HG02610 (cell line): ENCODE data around the gene DNAH14.
A peak's percentile ranks its signal among the peaks of the same experiment; 100 is the strongest.
"Not testable (repeated sequence)": the region's sequence is repeated elsewhere in the genome, so short reads cannot be mapped to it uniquely, and the experiment has no call there.

Source experiments
- ATAC-seq: cut with Tn5 transposase; IDR thresholded peaks from one replicate; pipeline ENCODE4 v1.9.1; 2021; ENCODE audit warnings: mild to moderate bottlenecking, moderate library complexity; ENCODE audit not compliant: unreplicated experiment

The DNAH14 gene

DNA sequence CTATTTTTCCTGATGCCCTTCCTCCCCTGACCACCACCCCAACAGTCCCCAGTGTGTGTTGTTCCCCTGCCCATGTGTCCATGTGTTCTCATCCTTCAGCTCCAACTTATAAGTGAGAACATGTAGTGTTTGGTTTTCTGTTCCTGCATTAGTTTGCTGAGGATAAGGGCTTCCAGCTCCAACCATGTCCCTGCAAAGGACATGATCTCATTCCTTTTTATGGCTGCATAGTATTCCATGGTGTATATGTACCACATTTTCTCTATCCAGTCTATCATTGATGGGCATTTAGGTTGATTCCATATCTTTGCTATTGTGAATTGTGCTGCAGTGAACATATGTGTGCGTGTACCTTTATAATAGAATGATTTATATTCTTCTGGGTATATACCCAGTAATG is 303.5 kb downstream of the DNAH14 start:
- not testable (repeated sequence) for ATAC-seq

DNA sequence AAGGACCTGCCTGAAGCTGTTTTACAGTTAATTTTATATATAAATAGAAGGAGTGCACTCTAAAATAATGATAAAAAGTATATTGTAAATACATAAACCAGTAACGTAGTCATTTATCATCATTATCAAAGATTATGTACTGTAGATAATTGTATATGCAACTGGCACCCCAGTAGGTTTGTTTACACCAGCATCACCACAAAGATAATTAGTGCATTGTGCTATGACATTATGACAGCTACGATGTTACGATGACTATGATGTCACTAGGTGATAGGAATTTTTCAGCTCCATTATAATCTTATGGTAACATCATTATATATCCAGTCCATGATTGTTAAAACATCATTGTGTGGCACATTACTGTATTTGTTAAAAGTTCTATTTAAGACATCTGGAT is 313.1 kb downstream of the DNAH14 start:
- no peak for ATAC-seq

DNA sequence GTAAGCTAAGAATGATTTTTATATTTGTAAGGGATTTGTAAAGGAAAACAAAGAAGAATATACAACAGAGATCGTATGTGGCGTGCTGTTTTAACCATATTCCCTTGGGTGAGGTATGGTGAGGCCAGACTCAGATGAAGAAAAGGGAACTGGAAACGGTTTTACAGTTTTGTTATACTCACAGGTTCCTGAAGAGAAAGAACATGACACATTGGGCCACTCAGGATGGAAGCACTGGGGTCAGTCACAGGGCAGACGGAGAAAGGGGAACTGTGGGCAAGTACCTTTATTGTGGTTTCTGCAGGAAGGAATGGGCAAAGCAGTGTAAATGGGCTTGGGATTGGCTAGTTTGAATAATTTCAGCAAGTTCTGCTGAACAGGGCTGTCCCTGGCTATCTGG is 321.0 kb downstream of the DNAH14 start:
- ATAC-seq = peak; percentile 99

DNA sequence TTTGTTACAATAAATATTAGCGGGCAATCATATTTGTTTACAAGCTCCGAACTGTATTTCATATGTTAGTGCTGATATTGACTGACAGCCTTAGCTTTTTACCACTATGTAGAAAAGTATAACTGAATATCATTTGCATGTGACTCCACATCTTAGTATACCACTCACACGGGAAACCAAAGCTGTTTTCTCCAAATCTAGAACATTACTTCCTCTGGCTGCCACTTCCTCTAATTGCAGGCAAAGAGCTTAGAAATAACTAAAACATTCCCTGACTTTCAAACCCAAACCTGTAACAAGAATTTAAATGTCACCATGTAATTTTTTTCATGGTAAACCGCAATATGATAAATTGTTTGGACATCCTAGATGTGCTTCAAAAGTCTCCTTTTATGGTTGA is 323.7 kb downstream of the DNAH14 start:
- no peak for ATAC-seq

DNA sequence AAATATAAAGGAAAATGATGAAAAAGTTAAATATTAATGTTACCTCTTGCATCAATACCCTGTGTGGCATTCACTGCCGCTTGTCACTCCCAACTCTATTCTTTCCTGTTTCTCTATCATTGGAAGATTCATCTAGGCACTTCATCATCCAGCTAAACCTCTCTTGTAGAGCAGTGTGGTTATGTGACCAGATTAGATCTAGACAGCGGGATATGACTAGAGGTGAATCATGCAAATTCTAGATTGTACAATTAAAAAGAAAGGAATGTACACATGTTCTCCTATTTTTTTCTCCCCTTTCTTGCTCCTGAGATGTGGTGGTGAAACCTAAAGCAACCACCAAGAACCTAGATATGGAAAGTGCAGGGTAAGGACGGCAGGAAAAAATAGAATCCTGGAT is 324.3 kb downstream of the DNAH14 start:
- no peak for ATAC-seq

DNA sequence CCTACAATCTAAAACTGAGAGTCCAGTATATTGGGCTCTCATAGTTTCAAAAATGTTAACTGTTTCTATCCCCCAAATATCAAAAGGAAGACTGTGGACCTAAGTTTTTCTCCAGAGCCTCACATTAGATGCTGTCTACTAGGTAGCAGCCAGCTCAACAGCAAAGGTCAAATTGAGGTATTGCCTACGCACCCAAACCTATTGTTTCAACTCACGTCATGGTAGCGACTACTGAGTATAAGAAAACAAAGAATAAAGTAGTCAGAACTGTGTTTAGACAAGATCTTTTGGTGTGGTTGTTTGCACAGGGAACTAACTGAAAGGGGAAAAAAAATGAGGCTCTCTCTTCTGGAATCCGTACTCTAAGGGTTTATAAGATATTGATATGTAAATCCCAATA is 325.2 kb downstream of the DNAH14 start:
- ATAC-seq = no peak

DNA sequence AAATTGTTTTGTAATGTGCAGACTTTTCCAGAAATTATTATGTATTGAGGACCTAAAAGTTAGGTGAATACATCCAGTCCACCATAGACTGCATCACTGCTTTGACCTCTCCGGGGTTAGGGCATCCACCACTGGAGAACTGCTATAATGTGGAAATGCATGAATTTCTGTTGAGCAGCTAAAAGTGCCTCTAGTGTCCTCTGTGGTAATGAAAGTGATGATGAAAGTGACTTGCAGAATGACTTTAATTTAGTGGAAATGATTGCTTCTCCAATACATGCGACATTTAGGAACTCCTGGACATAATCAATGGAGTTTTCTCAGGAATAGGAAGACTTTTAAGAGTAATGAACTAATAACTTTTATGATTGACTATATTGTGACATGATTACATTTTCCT is 327.6 kb downstream of the DNAH14 start:
- no peak for ATAC-seq

DNA sequence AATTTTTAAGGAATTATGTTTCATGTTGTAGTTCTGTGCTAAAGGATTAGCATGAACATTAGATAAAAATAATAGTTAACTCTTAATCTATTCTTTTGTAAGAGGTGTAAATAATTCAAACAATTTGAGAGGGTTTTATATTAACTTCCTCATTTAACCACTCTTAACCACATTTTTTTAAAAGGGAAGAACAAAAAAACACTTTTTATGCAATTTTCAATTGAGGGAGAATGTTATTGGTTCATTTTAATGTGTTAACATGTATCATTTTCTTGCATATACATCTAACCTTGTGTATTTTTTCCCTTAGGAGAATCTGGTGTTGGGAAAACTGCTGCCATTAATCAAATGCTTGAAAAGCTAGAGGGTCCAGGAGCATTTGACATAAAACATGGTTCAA is 329.3 kb downstream of the DNAH14 start:
- no peak for ATAC-seq

DNA sequence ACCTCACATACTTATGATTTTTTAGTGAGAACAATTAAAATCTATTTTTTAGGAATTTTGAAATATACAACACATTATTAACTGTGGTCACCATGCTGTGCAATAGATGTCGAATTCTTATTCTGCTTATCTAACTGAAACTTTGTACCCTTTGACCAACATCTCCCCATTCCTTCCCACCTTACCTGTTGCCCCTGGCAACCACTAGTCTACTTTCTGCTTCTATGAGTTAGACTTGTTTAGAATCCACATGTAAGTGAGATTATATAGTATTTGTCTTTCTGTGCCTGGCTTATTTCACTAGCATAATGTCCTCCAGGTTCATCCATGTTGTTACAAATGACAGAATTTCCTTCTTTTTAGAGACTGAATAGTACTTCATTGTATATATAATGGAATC is 330.1 kb downstream of the DNAH14 start:
- no peak for ATAC-seq

DNA sequence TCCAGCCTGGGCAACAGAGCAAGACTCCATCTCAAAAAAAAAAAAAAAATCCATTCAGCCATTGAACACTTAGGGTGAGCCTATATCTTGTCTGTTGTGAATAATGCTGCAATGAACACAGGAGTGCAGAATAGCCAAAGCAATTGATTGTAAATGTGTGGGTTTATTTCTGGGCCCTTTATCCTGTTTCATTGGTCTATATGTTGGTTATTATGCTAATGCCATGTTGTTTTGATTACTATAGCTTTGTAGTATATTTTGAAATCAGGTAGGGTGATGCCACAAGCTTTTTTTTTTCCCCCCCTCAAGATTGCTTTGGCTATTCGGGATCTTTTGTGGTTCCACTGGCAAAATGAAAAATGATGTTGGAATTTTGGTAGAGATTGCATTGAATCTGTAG is 330.8 kb downstream of the DNAH14 start:
- no peak for ATAC-seq

DNA sequence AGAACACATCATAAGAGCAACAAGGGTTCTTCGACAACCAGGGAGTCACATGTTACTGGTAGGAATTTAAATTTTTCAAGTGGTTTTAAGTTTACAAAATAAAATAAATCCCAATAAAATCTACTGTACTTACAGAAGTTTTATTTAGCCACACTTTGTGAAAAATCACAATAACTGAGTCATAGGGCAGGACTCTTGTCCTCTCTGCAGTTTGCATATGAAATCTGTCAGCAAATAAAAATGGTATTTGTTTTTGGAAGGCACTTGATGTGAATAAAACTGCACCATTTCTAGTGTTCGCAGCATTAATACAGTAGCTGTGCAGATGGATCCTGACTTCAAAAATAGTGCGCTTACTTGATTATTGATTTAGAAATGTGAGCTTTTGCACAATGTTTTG is 348.0 kb downstream of the DNAH14 start:
- no peak for ATAC-seq

DNA sequence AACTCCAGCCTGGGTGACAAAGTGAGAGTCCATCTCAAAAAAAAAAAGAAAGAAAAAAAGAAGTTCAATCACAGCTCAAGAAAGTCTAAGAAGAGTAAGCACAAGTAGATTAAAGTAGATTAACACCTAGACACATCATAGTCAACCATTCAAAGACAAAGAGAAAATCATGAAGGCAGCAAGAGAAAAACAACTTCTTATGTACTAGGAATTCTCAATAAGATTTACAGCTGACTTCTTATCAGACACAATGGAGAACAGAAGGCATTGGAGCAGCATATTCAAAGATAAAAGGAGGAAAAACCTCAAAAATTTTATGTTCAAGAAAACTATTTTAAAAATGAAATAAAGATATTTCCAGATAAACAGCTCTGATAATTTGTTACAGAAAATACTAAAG is 351.1 kb downstream of the DNAH14 start:
- no peak for ATAC-seq

DNA sequence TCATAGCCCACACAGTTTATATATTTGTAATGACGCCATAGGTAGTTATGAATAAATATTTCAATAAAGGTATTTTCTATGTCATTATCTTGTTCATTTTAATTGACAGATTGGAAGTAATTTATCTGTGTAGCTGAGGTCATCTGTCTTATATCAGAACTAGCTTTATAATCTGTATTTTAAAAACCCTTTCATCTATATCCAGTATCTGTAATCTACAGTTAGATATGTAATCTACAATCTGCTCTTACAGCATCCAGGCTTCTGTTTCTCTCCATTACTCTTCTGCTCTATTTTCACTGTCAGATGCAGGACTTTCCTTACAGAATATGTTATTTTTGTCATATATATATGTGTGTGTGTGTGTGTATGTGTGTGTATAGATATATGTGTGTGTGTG is 360.8 kb downstream of the DNAH14 start:
- no peak for ATAC-seq

DNA sequence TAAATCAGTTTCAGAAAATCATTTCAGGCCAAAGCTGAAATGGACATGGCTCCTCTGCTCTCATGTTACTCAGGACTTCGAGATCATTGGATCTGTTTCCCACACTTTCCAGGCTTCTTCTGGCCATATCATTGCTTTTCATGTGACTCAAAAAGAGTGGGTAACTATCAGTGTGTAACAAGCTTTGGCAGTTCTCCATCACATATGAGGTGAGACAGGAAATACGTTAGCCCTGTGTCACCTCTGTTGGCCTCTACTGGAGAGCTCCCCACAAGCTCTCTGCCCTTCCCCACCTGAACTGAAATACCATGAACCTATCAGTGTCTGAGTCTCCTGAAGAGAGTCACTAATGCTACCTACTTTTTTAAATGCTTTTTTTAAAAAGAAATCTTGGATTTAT is 370.1 kb downstream of the DNAH14 start:
- no peak for ATAC-seq

DNA sequence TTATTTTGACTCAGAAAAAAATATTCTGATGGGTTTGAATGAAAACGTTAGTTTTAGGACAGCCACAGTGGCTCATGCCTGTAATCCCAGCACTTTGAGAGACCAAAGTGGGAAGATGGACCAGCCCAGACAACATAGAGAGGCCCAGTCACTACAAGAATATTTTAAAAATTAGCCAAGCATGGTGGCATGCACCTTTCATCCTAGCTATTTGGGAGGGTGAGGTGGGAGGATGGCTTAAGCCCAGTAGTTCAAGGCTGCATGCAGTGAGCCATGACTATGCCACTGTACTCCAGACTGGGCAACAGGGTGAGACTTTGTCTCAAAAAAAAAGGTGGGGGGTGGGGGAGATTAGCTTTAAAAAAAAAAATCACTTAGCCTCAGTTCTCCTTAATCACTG is 370.9 kb downstream of the DNAH14 start:
- no peak for ATAC-seq

DNA sequence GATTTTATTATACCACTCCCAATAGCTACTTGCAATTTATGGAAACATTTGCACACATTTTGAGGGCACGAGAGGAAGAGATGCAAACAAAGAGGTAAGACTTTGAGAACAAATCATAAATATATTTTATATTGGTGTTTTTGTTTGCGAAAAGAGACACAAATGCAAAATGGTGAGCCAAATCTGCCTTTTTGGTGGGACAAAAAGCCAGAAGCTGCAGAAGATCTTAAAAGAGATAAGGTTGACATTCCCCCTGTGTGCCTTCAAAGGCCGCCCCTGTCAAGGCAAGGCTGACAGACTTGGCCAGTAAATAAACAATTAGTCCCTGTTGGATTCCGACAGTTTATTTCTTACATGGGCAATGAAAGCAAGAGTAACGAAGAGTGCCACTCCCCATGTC is 375.5 kb downstream of the DNAH14 start:
- no peak for ATAC-seq

DNA sequence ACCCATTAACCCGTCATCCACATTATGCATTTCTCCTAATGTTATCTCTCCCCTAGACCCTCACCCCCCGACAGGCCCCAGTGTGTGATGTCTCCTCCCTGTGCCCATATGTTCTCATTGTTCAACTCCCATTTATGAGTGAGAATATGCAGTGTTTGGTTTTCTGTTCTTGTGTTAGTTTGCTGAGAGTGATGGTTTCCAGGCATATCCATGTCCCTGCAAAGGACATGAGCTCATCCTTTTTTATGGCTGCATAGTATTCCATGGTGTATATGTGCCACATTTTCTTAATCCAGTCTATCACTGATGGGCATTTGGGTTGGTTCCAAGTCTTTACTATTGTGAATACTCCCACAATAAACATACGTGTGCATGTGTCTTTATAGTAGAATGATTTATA is 381.1 kb downstream of the DNAH14 start:
- not testable (repeated sequence) for ATAC-seq

DNA sequence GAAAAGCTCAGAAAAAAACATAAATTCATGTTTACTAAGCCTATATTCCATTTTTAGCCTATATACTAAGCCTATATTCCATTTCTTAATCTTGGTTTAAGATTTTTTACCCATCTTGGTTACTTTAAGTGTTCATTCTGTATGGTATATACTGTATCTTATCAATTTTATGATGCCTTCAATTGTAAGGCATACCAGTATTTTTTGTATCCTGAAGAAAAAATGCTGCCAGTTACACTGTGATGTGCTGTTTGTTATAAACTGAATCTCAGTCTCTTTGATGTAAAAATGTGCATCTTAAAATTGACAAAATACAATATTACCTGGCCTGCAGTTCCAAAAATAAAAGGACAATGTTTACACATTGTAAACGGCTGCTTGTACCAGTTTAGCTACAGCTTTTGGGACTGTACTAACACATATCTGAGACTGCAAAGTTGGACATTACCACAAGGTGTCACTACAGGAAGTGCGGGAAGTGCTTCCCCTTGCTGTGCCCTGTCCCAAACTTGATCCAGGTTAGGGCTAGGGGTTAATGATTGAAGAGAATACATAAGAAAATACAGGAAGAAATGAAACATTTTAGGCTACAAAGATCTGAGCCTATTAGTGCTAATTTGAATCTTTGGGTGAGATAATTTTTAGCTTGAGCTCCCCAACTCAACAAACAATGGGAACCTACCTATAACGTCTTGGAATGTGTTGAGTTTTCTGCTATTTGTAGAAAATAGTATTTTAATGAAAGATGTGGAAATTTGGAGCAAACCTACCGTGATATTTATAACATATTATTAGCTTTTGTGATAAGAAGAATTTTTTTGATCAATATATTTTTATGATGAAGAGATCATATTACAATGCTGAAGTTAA is 389.5 kb downstream of the DNAH14 start:
- peak; percentile 77 for ATAC-seq

DNA sequence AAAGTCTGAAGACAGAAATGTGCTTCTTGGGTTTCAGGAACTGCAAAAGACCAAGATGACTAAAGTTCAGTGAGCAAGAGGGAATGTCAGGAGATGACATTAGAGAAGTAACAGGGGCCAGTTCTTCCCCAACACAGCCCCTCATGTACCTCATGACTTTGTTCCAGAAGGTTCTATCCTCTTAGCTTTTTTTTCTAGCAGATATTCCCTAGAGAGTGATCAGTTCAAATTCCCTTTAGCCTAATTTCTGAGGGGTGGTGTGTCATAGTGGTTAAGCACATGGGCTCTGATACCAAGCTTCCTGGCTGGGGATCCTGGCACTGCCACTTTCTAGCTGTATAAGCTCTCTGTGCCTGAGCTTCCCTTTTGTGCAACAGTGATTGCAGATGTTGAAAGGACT is 390.4 kb downstream of the DNAH14 start:
- no peak for ATAC-seq

DNA sequence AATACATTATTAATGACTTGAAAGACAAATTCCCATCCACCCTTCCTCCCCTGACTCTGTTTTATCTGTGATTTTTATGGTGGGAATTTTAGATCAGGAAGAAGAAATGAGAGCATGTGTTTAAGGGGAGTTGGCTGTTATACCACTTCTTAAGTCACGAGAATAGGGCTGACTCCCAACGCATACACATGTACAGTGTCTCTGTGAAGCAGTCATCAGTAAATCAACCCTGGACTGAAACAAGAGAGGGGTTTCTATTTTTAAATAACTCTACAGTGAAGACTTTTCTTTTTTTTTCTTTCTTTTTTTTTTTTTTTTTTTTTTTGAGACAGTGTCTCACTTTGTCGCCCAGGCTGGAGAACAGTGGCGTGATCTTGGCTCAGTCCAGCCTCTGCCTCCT is 392.3 kb downstream of the DNAH14 start:
- ATAC-seq = no peak

DNA sequence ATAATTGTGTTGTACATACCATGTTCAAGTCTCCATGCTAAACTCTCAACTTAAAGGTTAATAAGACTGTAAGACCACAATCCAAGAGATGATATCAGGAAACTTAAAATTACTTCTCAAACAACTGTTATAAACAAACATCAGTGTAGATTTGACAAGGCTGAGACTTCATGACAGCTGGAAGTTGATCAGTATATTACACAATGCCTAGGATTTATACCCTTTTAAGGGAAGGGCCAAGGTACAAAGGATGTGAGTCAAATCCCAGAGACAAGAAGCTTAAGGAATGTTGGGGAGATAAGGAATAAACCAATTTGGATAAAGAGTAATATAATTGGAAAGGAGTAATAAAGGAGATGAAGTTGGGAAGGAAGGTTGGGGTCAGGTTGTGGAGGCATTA is 399.6 kb downstream of the DNAH14 start:
- ATAC-seq = no peak

DNA sequence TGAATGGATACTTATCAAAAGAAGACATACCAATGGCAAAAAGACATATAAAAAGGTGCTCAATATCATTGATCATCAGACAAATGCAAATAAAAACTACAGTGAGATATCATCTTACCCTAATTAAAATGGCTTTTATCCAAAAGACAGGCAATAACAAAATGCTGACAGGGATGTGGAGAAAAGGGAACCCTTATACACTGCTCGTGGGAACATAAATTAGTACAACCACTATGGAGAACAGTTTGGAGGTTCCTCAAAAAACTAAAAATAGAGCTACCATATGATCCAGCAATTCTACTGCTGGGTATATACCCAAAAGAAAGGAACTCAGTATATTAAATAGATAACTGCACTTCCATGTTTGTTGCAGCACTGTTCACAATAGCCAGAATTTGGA is 400.5 kb downstream of the DNAH14 start:
- ATAC-seq = not testable (repeated sequence)

DNA sequence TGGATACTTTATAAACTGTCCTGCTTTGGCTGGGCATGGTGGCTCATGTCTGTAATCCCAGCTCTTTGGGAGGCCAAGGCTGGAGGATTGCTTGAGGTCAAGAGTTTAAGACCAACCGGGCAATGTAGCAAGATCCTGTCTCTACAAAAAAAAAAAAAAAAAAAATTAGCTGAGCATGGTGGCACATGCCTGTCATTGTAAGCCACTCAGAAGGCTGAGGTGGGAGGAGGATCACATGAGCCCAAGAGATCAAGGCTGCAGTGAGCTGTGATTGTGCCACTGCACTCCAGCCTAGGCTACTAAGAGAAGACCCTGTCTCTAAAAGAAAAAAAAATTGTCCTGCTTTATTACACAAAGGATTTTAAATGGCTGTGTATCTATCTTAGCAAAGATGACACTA is 403.2 kb downstream of the DNAH14 start:
- ATAC-seq = no peak
